Ovary (tissue), 3 donors: ENCODE data around the gene TP53I3.

Experiments used
- CTCF ChIP-seq, 3 donors: fragments of 450-650 bp in 2 of 3; fragments of 200-600 bp in 1 of 3; IDR thresholded peaks; one replicate each; pipeline versions ENCODE4 v1.5.1 to v1.8.0; 2016 to 2022; ENCODE audit warnings: antibody characterized with exemption in 3 of 3, mild to moderate bottlenecking in 1 of 3
- EP300 ChIP-seq: sonication (generic); formaldehyde crosslinking; IDR thresholded peaks from one replicate; pipeline ENCODE4 v1.6.1; 2017; ENCODE audit warnings: antibody characterized with exemption
- POLR2A ChIP-seq: fragments of 450-650 bp; IDR thresholded peaks from one replicate; pipeline ENCODE4 v1.6.1; 2017; ENCODE audit warnings: antibody characterized with exemption, mild to moderate bottlenecking, moderate library complexity
- donor health status: DM: no; HTN: no; CAD: no.

- TF ChIP-seq CTCF (IDR thresholded peaks at IDR 0.05) (no peak), EP300 (no peak), POLR2A (no peak)
Measured at GRCh38 chr2:24048769-24049484, 35.7 kb downstream of the TP53I3 start.
